Measurements from ENCODE around the gene IDH2.
A peak's percentile ranks its signal among the peaks of the same experiment; 100 is the strongest.

Gene IDH2

DNA sequence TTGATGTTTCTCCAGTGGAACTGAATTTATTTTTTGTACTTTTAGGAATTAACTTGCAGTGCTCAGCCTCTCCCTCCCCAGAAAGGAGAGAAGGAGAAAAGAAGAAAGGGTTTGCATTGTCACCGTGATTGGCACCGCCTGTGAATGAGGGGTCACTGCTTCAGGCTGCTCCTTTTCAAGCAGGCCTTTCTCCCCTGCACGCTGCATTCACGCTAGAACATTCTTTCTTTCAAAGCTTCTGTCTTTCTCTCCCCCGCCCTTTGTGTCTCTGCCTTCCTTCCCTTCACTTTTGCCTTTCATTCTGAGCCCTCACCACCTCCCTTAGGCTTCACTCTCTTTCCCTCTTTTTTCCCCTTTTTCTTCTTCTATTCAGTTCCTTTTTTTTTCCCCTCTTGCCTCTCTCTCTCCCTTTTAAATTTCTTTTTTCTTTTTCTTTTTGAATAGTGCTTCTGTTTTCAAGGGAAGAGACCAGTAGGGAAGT, 58.7 kb downstream of the IDH2 start:
- DNase-seq (ENCODE audit: low read depth) = no peak

DNA sequence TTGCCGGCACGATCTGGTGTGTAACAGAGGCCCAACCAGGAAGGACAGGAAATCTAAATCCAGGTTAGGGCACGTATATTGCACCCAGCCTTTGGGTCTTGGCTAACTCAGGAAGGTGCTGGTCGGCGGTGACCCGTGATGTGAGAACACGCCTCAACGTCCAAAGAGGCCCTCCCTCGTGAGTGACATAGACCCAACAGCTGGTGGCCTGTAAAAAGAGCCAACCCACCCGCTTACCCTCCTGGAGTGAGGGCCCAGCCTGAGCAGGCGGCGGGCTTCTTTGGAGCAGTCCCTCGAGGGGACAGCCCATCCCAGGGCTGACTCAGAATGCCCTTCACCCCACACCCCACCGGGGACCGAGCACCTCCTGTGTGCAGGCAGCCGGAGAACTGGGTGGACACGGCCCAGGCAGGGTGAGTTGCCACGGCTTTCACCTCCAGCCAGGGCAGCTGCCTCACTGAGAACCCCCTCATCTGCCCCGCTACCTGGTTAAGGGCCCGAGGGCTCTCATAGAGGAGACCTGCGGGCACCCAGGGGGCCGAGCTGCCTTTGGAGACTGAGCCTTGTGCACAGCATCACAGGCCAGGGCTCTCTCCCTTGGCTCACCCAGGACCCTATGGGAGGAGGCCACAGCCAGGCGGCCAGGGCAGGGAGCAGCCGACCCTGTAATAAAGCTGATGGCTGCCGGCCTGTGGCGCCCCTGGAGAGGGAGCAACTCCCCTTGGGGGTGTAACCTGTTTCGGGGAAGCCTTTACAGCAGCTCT, 59.3 kb downstream of the IDH2 start:
- DNase-seq (ENCODE audit: low read depth) = no peak

DNA sequence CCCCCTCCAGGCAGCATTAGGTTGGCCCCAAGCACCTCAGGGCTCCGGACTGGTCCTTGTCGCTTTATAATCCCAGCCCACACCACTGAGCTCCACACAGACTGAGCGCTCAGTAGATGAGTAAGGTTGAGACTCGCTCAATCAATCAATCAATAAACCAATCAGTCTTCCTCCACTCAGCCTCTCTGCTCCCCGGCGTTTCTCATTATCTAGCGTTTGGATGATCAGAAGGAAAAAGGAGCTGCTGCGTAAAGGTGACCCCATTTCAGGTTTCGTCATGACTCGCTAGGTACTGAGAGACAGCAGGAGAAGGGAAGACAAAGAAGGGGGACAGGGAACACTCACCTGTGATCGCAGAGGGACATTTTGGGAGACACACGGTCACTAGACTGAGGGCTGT, 59.9 kb downstream of the IDH2 start:
- DNase-seq (ENCODE audit: low read depth) = no peak

DNA sequence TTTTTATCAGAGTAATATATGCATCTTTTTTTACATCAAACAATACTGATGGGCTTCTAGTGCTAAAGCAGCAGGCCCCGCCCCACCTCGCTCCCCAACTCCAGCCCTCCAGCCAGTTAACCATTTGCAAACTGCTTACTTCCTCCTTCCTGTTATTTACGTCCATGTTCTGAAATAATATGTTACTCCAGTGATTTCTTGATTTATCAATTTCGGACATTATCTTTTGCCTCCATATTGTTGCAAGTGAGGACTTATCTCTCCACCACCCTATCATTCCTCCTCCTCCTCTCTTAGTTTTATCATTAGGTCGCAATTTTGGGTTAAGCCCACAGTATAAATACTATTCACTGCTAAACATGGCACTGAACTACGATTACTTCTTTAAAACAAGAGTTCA, 61.6 kb downstream of the IDH2 start:
- DNase-seq (ENCODE audit: low read depth) = no peak

DNA sequence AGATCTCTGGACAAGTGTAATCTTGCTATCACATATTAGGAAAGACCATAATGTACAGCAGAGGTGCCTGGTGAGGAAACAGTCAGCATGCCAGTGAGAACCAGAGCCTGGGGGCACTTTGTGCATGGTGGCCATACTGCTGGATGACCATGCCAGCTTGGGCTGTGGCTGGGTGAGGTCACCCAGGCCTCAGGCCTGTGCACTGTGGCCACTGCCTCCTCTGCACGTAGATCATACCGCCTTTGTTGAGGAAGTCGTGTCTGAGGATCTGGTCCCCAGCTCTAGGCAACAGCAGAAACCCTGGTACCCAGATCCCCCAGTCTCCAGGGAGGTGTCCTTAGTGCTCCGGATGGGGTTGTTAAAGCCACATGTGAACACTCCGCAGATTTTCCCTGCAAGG, 62.3 kb downstream of the IDH2 start:
- no peak for DNase-seq (ENCODE audit: low read depth)

DNA sequence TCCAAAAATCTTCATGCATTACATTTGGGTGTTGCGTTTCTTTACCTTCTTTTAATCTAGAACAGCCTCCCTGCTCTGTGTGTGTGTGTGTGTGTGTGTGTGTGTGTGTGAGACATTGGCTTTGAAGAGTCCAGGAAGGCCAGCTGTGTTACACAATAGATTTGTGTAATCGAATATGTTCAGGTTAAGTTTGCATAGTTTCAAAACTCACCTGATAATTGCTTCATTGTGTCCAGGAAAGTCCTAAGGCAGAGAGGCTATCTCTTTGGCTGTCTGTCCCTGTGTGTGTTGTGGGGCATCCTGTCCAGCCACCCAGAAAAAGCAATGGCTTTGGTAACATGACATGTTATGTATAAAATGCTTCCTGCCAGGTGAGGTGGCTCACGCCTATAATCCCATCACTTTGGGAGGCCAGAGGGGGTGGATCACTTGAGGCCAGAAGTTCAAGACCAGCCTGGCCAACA, 63.6 kb downstream of the IDH2 start:
- no peak for DNase-seq (ENCODE audit: low read depth)

DNA sequence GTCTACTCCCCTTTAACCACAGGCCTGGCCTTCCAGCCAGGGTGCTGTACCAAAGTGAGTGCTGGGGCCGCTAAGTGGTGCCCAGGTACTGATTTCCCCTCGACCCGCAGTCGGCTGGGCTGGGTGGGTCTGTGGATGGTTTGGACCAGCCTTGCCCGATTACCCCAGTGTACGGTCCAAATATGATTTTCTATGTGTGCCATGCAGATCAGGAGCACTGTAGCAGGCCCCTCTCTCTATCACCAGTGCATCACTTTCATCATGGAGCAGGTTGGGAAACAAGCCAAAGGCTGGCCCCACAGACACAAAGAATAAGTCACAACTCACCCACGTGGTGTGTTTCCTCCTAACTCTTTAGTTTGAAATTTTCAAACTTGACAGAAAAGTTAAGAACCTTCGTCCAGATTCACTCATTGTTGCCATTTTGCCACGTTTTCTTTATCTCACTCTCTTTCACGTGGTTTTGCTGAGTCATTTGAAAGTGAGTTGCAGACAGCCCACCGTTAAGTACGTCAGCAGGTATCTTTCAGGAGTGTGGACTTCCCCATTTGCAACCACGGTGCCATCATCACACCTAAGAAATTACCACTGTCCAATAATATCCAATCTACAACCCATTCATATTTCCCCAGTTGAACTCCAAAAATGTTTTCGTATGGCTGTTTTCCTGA, 64.2 kb downstream of the IDH2 start:
- peak; percentile 40 for DNase-seq (ENCODE audit: low read depth)

DNA sequence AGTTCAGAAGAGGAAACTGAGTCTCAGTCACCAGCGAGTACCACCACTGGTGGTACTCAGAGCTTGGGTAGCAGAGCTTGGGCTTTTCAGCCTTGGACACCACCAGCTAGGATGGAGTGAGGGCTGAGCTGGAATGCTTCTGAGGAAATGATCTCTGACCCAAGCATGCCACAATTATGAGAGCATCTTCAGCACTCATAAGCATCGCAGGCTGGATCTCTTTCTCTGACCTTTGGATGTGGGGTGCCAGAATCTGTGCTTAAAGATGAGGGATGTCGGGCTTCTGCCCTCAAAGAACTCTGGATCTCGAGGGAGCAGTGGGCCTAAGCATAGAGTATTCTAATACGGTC, 64.8 kb downstream of the IDH2 start:
- no peak for DNase-seq (ENCODE audit: low read depth)

DNA sequence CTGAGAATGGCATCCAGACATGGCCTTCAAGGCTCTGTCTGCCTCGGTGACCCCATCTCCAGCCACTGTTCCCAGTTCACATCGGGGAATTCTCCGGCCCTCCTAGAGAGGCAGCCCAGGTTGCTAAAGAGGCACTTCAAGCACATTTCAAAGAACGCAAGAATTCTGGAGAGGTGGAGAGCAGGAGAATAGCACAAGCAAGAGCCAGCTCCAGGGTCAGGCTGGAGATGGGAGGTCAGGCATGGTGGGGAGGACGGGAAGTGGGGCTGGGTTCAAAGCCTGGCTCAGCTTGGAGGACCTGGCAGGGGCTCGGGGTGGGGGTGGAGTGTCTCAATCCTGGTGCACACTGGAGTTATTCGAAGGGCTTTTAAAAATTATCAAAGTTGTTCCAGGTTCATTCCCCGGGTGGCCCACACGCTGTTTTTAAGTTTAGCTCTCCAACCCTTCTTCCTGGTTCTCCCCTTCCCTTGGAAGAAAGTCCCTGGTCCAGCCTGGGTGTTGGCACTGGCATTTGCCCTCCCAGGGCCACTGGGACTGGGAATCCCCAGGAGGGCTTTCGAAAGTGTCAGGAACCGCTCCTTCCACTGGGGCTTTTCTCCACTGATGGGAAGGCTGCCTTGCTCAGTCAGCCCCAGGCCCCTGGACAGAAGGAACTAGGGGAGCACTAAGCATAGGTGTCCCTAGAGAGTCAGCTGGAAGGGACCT, 65.3 kb downstream of the IDH2 start:
- no peak for DNase-seq (ENCODE audit: low read depth)

DNA sequence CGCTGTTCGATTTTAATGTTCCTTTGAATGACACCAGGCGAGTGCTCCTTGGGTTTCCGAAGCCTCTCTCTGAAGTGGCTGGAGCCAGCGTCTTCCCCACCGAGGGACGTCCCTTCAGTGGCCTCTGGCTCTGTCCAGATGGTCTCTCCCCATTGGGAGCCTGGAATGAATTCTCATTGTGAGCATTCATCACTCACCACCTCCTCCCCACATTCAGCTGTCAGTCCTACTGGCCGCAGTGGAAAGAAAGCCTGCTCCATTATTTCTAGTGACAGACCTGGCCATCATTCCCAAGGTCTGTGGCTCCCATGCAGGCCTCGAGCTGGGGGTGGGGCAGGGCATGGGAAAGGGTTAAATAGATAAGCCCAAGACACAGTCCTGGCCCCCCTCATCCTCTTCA, 65.9 kb downstream of the IDH2 start:
- no peak for DNase-seq (ENCODE audit: low read depth)

DNA sequence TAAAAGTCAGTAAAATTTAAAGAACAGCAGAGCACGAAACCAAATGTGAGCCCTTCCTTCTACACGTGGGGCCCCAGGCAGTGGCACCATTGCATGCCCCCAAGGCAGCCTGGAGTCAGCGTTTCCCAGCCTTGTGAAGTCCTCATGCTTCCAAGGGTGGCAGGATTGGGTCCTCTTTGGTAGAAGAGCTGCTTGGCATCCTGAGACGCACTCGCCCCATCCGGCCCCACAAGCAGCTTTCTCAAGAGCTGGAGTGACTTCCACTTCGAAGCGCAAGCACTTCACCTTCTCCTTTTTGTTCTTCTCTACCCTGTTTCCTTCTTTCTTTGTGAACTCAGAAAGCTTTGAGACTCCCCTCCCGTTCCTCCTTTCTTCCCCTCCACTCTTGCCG, 66.4 kb downstream of the IDH2 start:
- DNase-seq (ENCODE audit: low read depth) = no peak

DNA sequence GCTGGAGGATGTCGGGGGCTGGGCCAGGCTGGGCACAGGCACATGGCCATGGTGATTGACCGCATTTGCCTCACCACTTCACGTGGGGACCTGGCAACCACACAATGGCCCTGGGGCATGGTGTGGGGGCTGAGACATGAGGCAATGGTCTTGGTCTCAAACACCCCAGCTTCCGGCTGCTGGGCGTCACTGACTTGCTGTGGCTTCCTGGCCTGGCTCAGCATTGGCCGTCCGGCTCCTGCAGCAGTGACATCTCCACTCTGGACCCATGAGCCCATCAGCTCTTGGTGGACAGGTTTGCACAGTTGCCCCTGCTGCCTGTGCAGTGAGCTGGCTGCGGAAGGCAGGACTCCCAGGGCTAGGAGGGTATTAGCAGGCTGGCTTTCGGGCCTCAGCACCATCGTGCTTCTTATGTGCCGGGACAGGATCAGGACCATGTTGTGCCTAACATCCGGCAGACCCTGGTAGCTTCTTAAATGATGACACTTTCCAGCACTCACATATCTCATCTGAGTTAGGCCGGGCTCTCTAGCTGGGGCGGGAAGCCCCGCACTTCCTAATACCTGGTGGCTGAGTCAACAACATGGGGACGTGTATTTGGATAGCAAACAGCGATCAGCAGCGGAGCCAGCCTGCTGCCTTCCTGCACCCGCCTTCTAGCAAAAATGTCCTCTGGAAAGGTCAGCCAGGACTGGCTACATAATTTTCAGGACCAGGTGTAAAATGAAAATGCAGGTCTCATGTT, 67.0 kb downstream of the IDH2 start:
- no peak for DNase-seq (ENCODE audit: low read depth)

DNA sequence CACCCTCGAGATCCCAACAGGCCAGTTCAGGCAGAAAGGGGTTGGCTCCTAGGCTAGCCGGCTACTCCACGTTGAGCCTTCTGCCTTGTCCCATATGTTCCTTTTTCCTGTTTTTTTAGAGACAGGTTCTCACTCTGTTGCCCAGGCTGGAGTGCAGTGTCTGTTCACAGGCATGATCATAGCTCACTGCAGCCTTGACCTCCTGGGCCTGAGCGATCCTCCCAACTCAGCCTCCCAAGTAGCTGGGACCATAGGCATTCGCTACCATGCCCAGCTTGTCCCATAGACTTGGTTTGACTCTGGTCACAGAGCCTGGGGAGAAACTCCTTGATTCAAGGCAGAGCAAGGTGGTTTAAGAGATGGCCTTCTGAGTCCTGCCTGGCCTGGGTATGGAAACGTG, 68.8 kb downstream of the IDH2 start:
- no peak for DNase-seq (ENCODE audit: low read depth)

Measured in stimulated activated CD4-positive, alpha-beta T cell treated with anti-CD3 and anti-CD28 coated beads, Interleukin-2, amount 100 ng/mL, for 4 hours (primary cell).